ENCODE measurements around the gene S100A16. TPM values are rescaled to one million over a fixed set of nuclear protein-coding genes. Genes with fewer than 3 reads are reported as not detected.

S100A16 gene
- total RNA-seq, 3 donors from 2014 or later (not counting 1 experiment from before 2014, with no cell fraction given), result not detected

- ATAC-seq, result no peak
- Histone ChIP-seq H3K4me1 (ENCODE audit: control insufficient read depth, insufficient read depth, low read length) (peaks cover 8% of the 10 kb centered on the region), H3K27ac (ENCODE audit: low read length) (no peak overlapping the region), H3K4me3 (ENCODE audit: low read length) (no peak overlapping the region), H3K36me3 (ENCODE audit: control insufficient read depth, insufficient read depth, low read length) (no peaks in the 10 kb centered on the region), H3K9me3 (ENCODE audit: control insufficient read depth, insufficient read depth, low read length) (no peaks in the 10 kb centered on the region), H3K27me3 (ENCODE audit: control insufficient read depth, insufficient read depth, low read length) (no peaks in the 10 kb centered on the region)
- no peaks in the 10 kb centered on the region for H3K36me3 Mint-ChIP-seq
- no peak overlapping the region for H3K4me3 Mint-ChIP-seq
- no peak for TF ChIP-seq CTCF (IDR thresholded peaks at IDR 0.05)
- no peaks in the 10 kb centered on the region for H3K27me3 Mint-ChIP-seq (ENCODE audit: low read depth in 2 of 2)
- H3K9me3 Mint-ChIP-seq, result no peaks in the 10 kb centered on the region
- peaks cover 0 to 7% of the 10 kb centered on the region in 2 donors for H3K4me1 Mint-ChIP-seq
- DNase-seq, result no peak
- H3K27ac Mint-ChIP-seq, result no peak overlapping the region
- intact Hi-C loops (cut with micrococcal nuclease), result loop anchor here (1.0 kb wide), 1 partner anchor 106 kb away; no protein-coding TSS in a partner anchor
- WGBS (ENCODE audit: insufficient coverage), result 96% methylated on average over 4 of the region's 5 CpGs
Measured at GRCh38 chr1:153616917-153617311, 4.0 kb upstream of the S100A16 start.

GRCh38 chr1:153616144-153616916, 3.4 kb upstream of the S100A16 start, which contains the start of gene S100A14:
S100A14 (minus strand) TSS chr1:153616325; CDS start chr1:153615858, 467 bp downstream.
- Histone ChIP-seq H3K4me3 (ENCODE audit: low read length) (no peak within 1 kb of the TSS), H3K9me3 (ENCODE audit: control insufficient read depth, insufficient read depth, low read length) (no peaks in the 10 kb centered on the region), H3K27me3 (ENCODE audit: control insufficient read depth, insufficient read depth, low read length) (no peaks in the 10 kb centered on the region), H3K36me3 (ENCODE audit: control insufficient read depth, insufficient read depth, low read length) (no peaks in the 10 kb centered on the region), H3K4me1 (ENCODE audit: control insufficient read depth, insufficient read depth, low read length) (peaks cover 8% of the 10 kb centered on the region), H3K27ac (ENCODE audit: low read length) (no peak within 1 kb of the TSS)
- H3K27ac Mint-ChIP-seq, result no peak within 1 kb of the TSS
- H3K27me3 Mint-ChIP-seq (ENCODE audit: low read depth in 2 of 2), result no peaks in the 10 kb centered on the region
- ATAC-seq (no peak), DNase-seq (no peak)
- TF ChIP-seq CTCF (IDR thresholded peaks at IDR 0.05), result no peak
- intact Hi-C loops (cut with micrococcal nuclease), result no loop called here
- WGBS (ENCODE audit: insufficient coverage), result 82% methylated on average over 10 of the region's 10 CpGs
- no peak within 1 kb of the TSS for H3K4me3 Mint-ChIP-seq
- peaks cover 0 to 7% of the 10 kb centered on the region in 2 donors for H3K4me1 Mint-ChIP-seq
- H3K36me3 Mint-ChIP-seq, result no peaks in the 10 kb centered on the region
- H3K9me3 Mint-ChIP-seq, result no peaks in the 10 kb centered on the region

- Mint-ChIP-seq H3K27me3 (ENCODE audit: low read depth in 2 of 2) (no peaks in the 10 kb centered on the region), H3K36me3 (no peaks in the 10 kb centered on the region), H3K4me1 (peaks cover 0 to 7% of the 10 kb centered on the region in 2 donors), H3K4me3 (no peak overlapping the region), H3K9me3 (no peaks in the 10 kb centered on the region), H3K27ac (no peak overlapping the region)
- no peak for ATAC-seq
- Histone ChIP-seq H3K9me3 (ENCODE audit: control insufficient read depth, insufficient read depth, low read length) (no peaks in the 10 kb centered on the region), H3K27ac (ENCODE audit: low read length) (no peak overlapping the region), H3K36me3 (ENCODE audit: control insufficient read depth, insufficient read depth, low read length) (no peaks in the 10 kb centered on the region), H3K4me1 (ENCODE audit: control insufficient read depth, insufficient read depth, low read length) (peaks cover 10% of the 10 kb centered on the region), H3K4me3 (ENCODE audit: low read length) (no peak overlapping the region), H3K27me3 (ENCODE audit: control insufficient read depth, insufficient read depth, low read length) (no peaks in the 10 kb centered on the region)
- no peak for DNase-seq
- intact Hi-C loops (cut with micrococcal nuclease), result no loop called here
- TF ChIP-seq CTCF (IDR thresholded peaks at IDR 0.05), result no peak
- WGBS (ENCODE audit: insufficient coverage), result 83% methylated on average over 1 of the region's 2 CpGs
Measured at GRCh38 chr1:153615406-153615805, 2.5 kb upstream of the S100A16 start.

All from natural killer cell (primary cell).